OCI-LY3 (cell line): ENCODE measurements around the gene SNX4.

Source experiments
- CTCF ChIP-seq: fragments of 200-600, 300-600 bp; sonication (generic); IDR thresholded peaks from 2 replicates; pipeline ENCODE4 v1.5.1; 2014; ENCODE audit warnings: antibody characterized with exemption, low read length, low read depth
- EZH2phosphoT487 ChIP-seq: fragments of 200-600 bp; shearing (Covaris generic); IDR thresholded peaks from 2 replicates; pipeline ENCODE4 v1.6.1; 2018; ENCODE audit warnings: antibody characterized with exemption, mixed run types, low read depth

- no peak for TF ChIP-seq CTCF
- no peak for TF ChIP-seq EZH2phosphoT487
Observed at GRCh38 chr3:125460233-125460632, 59.8 kb downstream of the SNX4 start.
